T-helper 22 cell (primary cell): Measurements from ENCODE around the gene M1AP.

ENCODE experiments used
- DNase-seq: peaks from one replicate; pipeline ENCODE4 v3.0.0-alpha.2; 2020; ENCODE audit warnings: low read depth

Gene M1AP

GRCh38 chr2:74524955-74525716, 123.0 kb downstream of the M1AP start:
- DNase-seq: no peak

DNA sequence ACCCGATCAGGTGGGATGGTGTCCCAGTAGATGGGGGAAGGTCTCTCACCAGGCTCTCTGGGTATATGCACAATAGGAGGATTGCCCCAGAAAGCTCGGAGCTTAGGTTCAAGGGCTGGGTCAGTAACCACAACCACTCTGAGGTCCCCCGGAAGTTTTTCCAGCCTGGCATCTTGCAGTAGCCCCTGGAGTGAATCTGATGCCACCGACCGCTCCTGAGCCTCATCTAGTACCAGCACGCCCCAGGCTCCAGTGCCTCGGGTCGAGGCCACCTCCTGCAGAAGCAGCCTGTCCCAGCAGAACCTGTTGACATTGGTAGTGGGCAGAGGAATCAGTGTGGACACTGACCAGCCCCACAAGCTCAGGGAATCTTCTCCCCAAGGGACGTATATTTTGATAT, 124.1 kb downstream of the M1AP start:
- no peak for DNase-seq

DNA sequence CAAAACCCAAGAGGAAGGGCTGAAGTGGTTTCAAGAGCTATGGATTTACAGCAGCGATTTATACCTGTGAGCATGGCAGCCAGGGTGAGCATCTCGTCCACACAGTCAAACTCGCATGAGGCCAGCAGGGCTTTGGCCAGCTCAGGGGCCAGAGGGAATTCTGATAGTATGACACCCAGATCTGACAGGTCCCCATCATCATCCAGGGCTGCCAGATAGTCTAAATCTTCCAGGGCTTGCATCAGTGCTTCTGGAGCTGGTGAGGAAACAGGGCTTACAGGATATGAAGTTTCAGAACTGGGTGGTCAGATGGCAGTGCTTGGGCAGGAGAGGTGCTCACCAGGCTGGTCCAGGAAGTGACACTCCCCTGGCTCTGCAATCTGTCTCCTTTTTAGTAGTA, 125.6 kb downstream of the M1AP start:
- DNase-seq: no peak

GRCh38 chr2:74516650-74517049, 131.5 kb downstream of the M1AP start:
- DNase-seq: no peak

- DNase-seq: peak; percentile 57
Measured at GRCh38 chr2:74515981-74516633, 132.0 kb downstream of the M1AP start.

GRCh38 chr2:74515271-74515980, 132.7 kb downstream of the M1AP start:
- no peak for DNase-seq

DNA sequence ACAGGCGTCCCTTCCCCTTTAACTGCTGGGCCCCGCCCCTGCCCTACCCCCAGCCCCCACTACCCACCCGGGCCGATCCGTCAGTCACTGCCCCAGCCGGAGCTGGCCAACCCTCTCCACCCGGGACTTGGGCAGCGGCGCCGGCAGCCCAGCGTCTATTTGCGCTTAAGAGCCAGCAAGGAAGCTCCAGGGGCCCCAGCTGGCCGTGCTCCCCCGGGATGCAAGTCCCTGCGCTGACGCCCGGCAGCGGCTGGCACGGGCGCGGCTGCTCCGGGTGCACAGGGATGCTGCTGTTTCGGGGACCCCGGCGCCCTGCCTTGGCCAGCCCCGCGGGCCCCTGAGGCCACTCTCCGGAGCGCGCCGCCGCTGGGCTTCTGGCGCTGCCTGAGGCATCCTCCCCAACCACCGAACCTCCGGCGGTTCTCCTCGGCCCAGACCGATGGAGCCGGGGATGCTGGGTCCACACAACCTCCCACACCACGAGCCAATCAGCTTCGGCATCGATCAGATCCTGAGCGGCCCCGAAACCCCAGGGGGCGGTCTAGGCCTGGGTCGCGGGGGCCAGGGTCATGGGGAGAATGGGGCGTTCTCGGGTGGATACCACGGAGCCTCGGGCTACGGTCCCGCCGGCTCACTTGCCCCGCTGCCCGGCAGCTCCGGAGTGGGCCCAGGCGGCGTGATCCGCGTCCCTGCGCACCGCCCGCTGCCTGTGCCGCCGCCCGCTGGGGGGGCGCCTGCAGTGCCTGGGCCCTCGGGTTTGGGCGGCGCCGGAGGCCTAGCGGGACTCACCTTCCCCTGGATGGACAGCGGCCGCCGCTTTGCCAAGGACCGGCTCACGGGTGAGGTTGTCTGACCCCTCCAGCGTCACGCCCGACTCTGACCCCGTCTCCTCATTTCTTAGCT, 133.5 kb downstream of the M1AP start, which contains the start of gene TLX2:
Gene TLX2, plus strand, starts transcription at position 83 of the 903 bp plus-strand sequence. Its CDS starts 357 bp downstream, at position 440.
- no peak for DNase-seq

GRCh38 chr2:74513605-74514367, 134.3 kb downstream of the M1AP start:
- no peak for DNase-seq

DNA sequence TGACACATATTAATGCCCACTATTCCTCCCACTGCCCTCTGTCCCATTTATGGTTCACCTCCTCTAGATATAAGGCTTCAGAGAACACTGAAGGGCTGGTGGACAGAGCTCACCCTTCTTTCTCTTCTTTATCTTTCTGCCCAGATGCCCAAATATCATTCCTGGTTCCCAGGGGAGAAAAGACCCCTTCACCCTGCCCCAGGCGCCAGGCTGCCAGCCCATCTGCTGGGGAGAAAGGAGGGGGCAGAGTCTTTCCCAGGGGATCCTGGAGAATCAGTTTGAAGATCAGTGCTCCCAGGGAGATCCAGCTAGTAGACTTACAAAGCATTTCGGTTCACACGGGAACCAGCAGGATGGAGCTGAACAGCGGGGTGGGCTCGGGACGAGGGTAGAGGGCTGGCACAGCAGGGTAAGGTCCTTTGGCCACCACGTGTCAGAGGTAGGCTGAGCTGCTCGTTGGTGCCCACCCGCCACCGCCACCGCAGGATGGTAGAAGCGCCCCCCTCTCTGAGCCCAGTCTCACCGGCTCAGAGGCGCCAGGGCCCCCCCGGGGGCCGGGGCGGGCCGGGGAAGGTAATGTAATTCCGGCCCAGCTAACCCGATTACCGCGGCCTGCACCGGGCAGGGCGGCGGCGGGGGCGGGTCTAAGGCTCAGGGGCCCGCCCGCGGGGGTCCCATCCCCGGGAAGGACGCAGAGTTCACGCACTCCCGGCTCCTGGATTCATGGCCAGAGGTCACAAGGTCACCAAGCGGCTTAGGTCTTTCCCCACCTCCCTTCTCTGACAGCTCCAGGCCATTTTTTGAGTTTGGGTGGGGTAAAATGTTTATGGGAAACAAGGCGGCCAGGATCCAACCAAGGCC, 135.2 kb downstream of the M1AP start:
- DNase-seq: no peak

DNA sequence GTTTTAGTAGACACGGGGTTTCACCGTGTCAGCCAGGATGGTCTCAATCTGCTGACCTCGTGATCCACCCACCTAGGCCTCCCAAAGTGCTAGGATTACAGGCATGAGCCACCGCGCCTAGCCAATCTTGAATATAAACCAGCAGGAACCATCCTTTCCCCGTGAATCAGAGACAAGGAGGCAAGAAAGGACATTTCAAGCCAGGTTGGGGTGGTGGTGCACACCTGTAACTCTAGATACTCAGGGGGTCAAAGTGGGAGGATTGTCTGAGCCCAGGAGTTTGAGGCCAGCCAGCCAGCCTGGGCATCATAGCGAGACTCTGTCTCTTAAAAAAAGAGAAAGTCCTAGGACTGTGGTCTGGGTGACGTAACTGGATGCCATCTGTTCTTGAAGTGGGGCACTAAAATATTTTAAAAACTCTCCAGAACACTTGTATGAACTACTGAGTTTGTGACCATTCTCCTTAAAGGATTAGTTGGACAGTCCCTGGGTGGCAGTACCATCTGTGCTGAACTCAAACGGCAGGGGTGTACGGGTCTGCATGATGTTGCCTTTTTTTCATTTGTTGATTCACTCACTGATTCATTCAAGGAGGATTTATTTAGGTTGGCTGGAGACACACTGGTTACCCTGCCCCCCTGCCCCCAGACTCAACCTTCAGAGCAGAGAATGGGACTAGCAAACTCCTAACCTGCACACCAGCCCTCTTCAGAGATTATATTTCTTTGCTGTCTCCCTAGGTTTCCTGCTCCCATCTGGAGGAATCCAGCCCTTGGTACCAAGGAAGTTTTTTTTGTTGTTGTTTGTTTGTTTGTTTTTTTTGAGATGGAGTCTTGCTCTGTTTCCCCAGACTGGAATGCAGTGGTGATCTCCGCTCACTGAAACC, 136.8 kb downstream of the M1AP start:
- DNase-seq: no peak

GRCh38 chr2:74510272-74510671, 137.9 kb downstream of the M1AP start:
- DNase-seq: no peak

GRCh38 chr2:74507926-74508520, 140.1 kb downstream of the M1AP start:
- no peak for DNase-seq
